ENCODE measurements around the gene DALRD3.
A peak's percentile ranks its signal among the peaks of the same experiment; 100 is the strongest.
"Not testable (repeated sequence)": the region's sequence is repeated elsewhere in the genome, so short reads cannot be mapped to it uniquely, and the experiment has no call there.

Gene DALRD3

DNA sequence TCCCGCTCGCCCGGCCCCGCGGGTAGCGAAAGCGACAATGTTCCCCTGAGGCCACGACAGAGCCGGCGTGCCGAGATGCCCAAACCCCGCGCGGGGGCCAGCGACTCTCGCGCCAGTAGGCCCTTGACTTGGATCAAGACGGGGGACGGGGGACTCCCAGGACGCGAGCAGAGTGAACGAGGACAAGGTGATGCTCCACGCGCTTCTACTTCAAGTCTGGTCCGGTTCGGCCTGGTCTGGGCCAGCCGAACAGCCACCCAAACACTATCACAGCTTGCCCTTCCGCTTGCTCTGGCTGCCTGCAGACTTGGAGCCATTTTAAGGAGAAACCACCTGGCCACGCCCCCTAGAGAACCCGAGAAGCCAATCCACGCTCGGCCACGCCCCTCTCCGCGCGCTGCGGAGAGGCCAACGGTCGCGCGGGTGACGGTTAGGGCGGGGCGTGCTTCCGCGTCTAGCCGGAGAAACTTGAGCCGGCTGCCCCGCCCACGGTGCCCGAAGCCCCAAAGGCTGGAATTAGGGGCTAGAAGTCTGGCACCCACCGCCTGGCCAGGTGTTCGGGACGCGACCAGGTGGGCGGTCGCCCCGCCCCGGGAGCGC, 2.9 kb upstream of the DALRD3 start:
- DNase-seq: peak; percentile 91

DNA sequence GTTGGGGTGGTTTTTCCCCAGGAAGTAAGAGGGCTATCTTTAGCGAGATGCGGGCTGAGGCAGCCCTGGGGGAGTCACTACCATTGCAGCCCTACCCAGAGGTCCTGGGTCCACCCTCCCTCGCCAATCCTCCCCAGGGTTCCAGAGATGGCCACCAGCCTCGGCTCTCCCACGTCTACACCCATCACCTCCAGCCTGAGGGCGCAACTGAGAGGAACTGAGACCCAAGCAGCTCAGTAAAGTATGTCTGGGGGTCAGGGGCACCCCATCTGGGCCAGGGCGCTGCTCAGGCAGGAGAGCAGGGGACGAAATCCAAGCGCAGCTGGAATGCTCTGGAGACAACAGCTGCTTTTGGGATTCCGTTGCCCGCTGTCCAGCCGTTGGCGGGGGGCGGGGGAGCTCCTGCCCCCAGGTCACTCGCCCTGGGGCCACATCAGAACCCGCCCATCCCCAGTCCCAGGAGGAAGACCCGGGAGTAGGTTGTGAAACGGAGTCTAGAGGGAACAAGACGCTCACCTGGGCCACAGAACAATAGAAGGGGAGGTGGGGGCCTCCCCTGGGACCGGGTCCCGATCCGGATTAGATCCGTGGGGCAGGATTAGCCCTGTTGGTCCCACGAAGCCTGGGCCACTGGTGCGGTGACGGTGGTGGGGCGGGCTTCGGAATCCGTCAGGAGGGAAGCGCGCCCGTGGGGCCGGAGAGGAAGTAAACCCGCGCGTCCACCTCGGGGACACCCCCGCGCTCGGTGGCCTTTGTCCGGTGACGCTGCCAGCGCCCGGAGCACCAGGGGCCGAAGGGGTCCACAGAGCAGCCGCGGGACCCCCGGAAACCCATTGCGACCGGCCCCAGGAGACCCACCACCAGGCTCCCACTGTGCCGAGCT, 2.2 kb upstream of the DALRD3 start:
- DNase-seq: no peak

DNA sequence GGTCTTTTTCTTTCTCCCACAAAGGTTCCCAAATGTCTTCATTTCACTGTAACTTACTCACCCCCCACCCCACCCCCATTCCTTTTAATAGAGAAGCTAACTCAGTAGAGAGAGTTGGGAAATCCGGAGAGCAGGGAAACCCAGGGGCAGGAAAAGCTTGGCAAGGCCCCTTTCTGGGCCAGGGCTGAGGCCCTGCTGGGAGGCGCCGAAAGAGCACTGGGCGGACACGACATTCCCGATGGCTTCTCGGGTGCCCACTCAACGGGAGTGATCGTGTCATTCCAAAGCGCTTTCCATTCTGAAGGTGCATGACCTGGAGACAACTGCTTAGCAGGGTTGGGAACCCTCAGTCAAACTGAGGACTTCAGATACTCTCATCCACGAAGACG, 1.6 kb upstream of the DALRD3 start:
- no peak for DNase-seq

DNA sequence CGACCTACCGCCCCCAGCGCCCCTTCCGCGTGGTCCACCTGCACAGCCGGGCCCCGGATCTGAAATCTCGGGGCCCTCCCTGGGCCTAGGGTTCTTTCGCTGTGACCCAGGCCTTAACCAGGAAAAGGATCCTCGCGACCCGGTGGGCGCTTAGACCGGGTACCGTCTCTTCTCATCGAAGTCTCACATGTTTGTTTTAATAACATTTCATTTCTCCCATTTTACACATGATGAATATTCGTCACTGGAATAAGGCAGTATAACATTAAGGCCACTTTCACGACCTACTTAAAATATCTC, 277 bp upstream of the DALRD3 start:
- no peak for DNase-seq

DNA sequence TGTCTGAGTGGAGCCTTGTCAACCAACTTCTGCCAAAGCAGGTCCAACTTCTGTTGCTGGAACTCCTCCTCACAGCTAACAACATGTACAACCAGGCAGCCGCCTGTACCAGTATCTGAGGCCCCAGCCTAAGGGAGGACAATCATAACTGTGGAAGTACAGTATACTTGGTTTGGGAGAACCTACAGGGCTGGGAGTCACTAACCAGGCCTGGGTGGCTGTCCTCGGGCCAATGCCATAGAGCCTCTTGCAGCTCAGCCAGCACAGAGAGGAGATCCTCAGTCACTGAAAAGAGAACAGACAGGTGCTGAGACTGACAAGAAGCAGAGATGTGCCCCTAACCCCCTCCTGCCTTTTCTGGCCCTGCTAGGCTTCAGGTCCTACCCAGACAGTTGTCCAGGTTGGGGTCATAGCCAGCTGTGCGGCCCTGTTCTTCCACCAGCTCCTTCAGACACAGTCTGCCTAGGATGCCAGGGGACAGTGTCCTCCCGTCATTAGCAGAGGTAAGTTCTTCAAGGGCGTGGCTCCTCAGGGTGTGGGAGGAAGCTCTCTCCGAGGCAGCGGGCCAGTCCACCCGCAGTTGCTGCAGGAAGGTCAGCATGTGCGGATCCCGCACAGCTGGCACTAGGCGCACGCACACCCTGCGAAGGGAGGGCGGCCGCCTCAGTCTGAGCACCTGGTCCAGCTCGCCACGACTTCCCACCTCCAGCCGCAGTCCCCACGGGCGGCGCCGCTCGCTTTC, 980 bp downstream of the DALRD3 start:
- DNase-seq: no peak

DNA sequence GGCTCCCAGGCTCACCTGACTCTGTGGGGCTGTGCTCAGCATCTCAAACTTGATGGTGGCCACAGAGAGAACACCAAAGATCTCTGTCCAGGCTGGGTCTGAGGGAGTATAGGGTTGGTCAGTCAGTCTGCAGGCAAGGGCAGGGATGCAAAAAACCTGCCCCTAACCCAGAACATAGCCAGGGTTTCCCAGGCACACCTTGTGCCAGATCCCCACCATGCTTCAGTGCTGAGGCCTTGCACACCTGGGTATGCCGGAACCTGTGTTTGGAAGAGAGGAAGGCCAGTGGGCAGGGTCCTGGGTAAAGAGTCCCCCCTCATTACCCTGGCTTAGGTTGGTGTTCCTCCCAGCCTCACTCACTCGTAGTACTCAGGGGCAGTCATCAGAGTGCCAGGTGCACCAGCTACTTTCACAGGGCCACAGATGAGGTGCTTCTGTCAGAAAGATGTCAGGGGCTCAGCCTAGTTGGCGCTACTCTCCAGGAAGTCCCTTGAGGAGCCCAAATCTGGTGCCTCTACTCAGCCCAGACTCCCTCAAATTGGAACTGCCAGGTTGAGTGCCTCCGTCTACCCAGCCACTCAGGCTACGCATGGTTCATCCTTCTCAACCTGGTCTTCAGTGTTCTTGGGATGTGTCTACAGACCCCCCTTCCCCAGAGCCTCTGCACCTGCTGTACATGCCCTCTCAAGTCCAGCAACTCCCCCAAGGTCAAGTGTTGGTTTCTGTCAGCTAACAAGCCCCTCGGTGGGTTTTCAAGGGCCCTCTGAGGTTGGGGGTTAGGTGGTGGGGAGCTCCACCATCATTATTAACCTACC, 1.8 kb downstream of the DALRD3 start:
- no peak for DNase-seq

DNA sequence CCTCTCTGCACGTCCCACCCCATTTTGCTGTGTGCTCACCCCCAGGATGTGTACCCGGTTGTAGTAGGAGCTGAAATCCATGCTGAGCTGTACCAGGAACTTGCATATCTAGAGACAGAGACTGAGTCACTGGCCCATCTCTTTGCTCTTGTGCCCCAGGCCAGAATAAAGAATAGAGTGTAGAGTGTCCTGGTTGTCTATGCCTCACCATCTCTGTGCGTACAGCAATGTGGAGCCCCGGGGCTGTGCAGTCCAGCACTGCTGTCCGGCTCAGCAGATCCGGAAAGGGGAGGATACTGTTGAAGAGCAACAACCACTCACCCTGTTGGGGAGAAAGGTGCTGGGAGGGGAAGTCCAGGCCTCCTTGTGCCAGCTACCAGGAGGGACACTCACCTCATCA, 2.6 kb downstream of the DALRD3 start:
- no peak for DNase-seq

DNA sequence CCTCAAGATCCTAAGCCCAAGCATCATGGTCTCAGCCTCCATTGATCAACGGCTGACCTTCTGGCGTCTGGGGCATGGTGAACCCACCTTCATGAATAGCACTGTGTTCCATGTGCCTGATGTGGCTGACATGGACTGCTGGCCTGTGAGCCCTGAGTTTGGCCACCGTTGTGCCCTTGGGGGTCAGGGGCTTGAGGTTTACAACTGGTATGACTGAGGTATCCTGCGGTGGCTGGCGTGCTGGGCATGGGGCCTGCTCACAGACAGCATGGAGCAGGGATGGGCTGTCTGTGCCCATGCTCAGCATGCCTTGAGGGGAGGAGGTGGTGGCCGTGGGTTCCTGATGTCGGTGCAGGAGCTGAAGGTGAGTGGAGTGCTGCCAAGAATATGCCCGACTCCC, 3.3 kb downstream of the DALRD3 start:
- no peak for DNase-seq

DNA sequence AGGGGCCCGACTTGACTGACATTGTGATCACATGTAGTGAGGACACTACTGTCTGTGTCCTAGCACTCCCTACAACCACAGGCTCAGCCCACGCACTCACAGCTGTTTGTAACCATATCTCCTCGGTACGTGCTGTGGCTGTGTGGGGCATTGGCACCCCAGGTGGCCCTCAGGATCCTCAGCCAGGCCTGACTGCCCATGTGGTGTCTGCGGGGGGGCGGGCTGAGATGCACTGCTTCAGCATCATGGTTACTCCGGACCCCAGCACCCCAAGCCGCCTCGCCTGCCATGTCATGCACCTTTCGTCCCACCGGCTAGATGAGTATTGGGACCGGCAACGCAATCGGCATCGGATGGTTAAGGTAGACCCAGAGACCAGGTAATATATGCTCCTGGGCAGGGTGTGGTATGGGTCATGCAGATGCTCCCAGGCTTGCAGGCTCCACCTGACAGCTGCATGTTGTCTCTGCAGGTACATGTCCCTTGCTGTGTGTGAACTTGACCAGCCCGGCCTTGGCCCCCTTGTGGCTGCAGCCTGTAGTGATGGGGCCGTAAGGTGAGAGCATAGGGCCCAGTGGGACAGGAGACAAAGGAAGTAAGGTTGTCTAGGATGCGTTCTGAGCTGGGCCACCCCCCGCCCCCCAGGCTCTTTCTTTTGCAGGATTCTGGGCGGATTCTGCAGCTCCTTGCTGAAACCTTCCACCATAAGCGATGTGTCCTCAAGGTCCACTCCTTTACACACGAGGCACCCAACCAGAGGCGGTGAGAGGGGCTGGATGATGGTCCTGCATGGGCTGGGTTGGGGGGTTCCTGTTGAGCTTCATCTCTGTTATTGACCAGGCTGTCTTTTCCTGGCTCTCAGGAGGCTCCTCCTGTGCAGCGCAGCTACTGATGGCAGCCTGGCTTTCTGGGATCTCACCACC, 4.4 kb downstream of the DALRD3 start:
- no peak for DNase-seq

DNA sequence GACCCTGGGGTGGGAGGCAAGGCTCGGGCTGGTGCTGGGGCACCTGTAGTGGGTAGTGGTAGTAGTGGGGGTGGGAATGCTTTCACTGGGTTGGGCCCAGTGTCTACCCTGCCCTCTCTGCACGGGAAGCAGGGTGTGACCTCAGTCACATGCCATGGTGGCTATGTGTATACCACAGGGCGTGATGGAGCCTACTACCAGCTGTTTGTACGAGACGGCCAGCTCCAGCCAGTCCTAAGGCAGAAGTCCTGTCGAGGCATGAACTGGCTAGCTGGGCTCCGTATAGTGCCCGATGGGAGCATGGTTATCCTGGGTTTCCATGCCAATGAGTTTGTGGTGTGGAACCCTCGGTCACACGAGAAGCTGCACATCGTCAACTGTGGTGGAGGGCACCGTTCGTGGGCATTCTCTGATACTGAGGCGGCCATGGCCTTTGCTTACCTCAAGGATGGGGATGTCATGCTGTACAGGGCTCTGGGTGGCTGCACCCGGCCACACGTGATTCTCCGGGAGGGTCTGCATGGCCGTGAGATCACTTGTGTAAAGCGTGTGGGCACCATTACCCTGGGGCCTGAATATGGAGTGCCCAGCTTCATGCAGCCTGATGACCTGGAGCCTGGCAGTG, 5.2 kb downstream of the DALRD3 start:
- no peak for DNase-seq

DNA sequence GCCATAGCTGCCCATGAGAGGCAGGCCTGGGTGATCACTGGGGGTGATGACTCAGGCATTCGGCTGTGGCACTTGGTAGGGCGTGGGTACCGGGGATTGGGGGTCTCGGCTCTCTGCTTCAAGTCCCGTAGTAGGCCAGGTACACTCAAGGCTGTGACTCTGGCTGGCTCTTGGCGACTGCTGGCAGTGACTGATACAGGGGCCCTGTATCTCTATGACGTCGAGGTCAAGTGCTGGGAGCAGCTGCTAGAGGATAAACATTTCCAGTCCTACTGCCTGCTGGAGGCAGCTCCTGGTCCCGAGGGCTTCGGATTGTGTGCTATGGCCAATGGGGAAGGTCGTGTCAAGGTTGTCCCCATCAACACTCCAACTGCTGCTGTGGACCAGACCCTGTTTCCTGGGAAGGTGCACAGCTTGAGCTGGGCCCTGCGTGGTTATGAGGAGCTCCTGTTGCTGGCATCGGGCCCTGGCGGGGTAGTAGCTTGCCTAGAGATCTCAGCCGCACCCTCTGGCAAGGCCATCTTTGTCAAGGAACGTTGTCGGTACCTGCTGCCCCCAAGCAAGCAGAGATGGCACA, 5.9 kb downstream of the DALRD3 start:
- no peak for DNase-seq

DNA sequence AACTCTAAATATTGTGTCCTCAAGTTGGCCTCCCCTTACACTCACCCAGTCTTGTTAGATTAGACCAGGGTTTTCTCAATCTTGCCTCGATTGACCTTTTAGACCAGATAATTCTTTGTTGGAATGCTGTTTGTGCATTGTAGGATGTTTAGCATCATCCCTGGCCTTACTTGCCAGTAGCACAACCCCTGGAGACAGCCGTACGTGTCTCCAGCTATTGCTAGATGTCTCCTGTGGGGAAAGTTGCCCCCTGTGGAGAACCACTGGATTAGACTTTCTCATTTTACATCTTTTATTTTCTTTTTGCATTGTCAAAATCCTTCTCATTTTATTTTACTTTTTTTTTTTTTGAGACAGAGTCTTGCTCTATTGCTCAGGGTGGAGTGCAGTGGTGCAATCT, 9.0 kb downstream of the DALRD3 start:
- no peak for DNase-seq

DNA sequence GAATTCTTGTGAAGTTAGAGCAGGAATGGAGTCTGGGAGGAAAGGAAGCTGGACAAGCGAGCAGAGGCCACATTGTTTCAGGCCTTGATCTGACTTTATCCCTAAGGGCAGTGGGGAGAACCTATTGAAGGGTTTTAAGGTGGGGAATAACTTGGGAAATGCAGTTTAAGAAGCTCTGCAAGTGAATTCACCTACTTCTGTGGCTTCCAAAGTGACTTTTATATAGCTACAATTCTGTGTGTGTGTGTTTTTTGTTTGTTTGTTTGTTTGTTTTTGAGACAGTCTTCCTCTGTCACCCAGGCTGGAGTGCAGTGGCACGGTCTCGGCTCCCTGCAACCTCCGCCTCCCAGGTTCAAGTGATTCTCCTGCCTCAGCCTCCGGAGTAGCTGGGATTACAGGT, 9.8 kb downstream of the DALRD3 start:
- not testable (repeated sequence) for DNase-seq

DNA sequence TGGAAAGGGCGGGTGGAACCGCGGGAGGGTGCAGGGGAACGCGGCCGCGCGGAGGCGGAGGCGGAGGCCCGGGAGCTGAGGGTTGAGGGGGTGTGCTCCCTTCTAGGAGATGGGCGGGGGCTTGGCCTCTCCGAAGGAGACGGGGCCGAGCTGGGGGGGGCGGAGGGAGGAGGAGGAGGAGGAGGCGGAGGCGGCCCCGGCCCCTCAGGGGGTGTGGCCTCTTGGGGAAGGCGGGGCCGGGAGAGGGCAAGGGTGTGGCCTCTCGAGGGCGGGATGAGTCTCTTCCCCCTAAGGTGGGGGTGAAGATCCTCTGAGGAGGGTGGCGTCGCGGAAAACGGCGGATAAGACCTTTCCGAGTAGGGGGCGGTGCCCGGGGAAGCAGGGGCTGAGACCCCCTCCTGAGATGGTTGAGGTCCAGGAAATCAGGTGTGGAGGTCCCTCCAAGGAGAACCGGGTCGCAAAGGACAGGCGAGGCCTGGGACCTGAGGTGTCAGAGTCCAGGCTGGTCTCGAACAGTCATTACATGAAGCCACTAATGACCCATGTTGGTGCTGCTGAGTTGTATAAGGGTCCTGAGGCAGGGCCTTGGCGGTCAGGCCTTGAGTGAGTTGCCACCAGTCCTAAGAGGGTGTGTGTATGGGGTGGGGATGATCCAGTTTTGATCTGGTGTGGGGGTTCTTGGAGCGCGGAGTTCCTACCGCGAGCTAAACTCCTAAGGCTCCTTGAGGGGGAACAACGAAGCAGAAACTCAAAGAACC, 10.4 kb downstream of the DALRD3 start:
- peak; percentile 34 for DNase-seq

DNA sequence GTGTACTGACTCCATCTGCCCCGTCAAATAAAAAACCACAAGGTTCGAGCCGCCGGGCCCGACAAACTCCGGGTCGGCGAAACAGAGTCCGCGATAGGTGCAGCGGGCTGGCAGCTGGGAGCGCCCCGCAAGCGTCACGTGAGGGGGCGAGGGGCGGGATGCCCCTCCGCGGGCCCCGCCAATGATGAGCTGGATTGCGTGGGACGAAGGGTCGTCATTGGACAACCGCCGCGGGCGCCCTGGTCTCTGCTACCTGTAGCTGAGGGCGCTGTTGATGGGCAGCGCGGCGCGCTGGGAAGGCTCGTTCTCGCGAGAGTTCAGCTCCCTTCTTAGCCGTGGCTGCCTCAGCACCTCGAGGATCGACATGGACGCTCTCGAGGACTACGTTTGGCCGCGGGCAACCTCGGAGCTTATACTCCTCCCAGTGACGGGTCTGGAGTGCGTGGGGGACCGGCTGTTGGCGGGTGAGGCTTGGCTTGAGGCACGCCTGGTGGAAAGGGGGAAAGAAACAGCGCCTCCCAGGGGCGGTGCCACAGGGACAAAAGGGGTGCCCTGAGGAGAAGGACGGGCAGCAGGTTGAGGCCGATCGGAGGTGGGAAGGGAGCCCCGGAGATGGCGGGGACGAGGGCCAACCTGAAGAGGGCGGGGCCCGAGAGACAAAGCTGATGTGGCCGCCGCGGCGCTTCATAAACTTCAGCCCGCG, 11.2 kb downstream of the DALRD3 start, which contains the start of gene WDR6:
TSS of gene WDR6 (plus strand) at position 324 of the 703 bp plus-strand sequence. CDS start at position 365, 41 bp downstream.
- peak; percentile 81 for DNase-seq

DNA sequence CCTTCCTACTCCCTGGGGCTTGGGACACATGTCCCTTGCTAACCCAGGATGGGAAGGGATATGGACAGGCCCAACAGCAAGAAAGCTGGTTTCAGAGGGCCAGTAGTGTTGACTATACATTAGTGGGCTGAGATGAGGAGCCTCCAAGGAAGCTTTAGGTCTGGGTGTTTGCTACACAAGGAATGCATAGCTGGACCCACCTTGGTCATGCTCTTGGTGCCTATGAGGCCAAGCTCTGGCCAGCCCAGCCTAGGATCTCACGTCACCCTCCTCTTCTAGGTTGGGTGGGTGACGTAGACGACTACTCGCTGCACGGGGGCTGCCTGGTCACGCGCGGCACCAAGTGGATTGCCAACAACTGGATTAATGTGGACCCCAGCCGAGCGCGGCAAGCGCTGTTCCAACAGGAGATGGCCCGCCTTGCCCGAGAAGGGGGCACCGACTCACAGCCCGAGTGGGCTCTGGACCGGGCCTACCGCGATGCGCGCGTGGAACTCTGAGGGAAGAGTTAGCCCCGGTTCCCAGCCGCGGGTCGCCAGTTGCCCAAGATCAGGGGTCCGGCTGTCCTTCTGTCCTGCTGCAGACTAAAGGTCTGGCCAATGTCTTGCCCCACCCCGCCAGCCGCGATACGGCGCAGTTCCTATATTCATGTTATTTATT, 11.8 kb downstream of the DALRD3 start:
- no peak for DNase-seq

DNA sequence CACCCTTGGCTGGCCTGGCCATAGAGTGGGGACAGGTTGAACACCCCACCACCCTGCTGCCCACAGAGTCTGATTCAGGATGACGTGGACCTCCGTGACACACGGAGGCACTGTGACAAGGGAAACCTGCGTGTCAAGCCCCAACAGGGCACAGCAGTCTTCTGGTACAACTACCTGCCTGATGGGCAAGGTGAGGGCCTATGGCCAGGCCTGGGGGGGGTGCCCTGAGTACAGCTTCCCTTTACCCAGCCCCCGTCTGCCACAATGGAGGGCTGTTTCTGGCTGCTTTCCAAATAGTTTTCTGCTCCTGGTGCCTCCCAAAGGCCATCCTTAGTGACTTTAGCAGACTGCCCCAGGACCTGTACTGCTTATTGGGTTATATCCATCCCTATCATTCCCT, 12.4 kb downstream of the DALRD3 start:
- no peak for DNase-seq

DNA sequence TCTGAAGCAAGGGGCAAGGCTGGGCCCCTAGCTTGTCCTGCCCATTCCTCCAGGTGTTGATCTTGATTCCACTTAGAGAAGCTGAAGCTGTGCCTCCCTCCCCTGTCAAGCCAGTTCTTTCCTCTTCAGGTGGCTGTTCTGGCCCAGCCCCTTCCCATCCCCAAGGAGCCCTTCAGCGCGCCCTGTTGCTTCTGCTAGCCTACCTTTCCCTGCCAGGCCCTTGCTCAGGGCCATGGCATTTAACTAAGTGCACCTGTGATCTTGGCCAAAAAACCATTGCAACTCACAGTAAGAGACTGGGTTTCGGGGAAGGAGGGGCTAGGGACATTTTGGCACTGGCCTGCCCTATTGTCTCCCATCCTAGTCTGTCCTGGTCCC, 13.1 kb downstream of the DALRD3 start:
- DNase-seq: no peak
